Measurements from ENCODE around the gene IMMP2L. TPM values are rescaled to one million over a fixed set of nuclear protein-coding genes. Genes with fewer than 3 reads are reported as not detected.

Gene IMMP2L
- total RNA-seq, 4 donors from 2014 or later = 19.0 to 37.2 (median 21.3) TPM

DNA sequence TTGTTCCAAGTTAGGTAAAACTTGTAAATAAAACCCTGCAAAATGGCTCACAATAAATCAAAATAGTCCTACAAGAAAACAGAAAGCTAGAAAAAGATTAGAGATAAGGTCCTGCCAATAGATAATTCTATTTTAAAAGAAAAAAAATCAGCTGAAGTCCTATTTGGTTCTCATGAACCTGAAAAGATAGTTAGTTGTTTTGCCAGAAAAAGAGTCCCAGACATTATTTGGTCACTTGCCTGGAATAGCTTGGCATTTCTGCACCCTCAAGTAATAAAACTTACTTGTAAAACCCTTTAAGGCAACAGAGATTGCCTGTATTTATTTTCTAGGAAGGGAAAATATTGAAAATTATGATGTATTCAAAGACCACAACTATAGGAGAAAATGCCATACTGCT, 423.7 kb downstream of the IMMP2L start:
- TF ChIP-seq, protein P1, sequence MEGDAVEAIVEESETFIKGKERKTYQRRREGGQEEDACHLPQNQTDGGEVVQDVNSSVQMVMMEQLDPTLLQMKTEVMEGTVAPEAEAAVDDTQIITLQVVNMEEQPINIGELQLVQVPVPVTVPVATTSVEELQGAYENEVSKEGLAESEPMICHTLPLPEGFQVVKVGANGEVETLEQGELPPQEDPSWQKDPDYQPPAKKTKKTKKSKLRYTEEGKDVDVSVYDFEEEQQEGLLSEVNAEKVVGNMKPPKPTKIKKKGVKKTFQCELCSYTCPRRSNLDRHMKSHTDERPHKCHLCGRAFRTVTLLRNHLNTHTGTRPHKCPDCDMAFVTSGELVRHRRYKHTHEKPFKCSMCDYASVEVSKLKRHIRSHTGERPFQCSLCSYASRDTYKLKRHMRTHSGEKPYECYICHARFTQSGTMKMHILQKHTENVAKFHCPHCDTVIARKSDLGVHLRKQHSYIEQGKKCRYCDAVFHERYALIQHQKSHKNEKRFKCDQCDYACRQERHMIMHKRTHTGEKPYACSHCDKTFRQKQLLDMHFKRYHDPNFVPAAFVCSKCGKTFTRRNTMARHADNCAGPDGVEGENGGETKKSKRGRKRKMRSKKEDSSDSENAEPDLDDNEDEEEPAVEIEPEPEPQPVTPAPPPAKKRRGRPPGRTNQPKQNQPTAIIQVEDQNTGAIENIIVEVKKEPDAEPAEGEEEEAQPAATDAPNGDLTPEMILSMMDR (IDR thresholded peaks at IDR 0.05; ENCODE audit: low read depth) = no peak

DNA sequence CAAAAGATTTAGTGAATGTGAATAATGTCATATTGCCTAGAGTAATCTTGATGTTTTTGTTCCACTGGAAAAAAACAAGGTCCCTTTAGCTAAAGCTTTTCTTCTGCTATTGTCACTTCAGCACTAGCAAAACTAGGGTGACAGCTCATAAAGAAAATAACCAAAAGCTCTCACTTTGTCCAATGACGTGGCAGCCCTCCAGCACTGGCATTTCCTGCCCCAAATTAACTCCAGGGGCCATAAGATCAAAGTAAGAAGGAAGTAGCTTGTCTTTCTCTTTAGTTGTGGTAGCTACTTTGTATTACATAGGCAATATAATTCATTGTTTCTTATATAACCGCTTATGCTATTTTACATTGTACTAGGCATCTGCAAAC, 424.1 kb downstream of the IMMP2L start:
- TF ChIP-seq, protein P1 (IDR thresholded peaks at IDR 0.05; ENCODE audit: low read depth) = no peak

DNA sequence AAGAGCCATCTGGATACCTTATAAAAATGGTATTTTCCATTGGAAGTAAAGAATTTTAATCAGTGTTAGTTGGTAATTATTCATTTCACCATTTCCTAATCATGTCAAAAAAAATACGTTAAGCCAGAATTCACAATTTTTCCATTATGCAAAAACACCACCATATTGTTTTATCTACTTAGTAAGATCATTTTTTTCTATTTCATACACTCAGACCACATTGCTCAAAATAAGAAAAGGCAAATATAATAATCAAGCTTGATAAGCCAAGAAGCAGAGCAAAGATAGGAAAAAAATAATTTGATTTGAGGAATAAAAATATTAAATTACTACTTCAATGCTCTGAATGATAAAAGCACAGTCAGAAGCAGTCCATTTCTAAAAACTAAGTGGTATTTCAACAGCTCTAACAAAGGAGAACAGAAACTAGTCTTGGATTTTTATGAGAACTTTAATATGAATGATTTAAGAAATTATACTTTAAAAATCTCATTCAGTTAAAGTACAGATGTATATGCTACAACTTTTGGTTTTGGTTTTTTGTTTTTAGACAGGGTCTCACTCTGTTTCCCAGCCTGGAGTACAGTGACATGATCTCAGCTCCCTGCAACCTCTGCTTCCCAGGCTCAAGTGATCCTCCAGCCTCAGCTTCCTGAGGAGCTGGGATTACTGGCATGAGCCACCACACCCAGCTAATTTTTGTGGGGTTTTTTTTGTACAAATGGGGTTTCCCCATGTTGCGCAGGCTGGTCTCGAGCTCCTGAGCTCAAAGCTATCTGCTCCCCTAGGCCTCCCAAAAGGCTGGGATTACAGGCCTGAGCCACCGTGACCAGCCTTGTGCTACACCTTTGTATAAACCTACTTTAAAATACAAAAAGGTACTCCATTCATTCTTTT, 424.7 kb downstream of the IMMP2L start:
- TF ChIP-seq, protein P1 (IDR thresholded peaks at IDR 0.05; ENCODE audit: low read depth) = no peak

DNA sequence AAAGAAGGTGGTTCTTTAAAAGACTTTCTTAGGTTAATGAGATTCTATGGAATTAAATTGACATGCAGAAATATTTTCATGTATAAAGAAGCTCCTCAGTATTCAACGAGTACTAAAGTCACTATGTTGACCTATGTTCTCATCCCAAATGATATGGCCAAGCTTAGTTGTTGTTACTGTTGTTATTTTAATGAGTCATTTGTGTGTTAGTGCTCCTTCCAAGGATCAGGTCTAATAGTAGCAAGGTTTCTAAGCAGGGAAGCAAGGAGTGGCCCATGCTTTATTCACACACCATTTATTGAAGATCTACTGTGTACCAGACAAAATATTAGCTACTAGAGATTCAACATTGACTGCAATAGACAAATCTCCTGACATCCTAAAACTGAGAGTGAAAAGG, 429.5 kb downstream of the IMMP2L start:
- TF ChIP-seq, protein P1 (IDR thresholded peaks at IDR 0.05; ENCODE audit: low read depth) = no peak

DNA sequence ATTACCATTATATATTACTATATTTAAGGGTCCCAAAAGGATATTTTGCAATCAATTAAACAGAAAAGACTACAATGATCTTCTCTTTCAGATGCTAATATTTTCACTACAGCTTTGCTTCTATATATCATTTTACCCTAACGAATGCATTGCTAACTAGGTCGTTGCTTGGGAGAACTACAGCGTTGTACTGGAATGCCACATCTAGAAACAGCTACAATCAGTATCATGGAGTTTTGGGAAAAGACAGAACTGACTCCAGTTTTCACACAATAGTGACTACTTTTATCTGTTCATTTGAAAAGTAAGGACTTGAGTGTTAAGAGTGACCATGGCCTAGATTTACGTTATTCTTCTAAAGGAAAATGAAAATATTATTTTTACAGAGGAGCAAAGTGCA, 432.9 kb downstream of the IMMP2L start:
- TF ChIP-seq, protein P1 (IDR thresholded peaks at IDR 0.05; ENCODE audit: low read depth) = no peak

DNA sequence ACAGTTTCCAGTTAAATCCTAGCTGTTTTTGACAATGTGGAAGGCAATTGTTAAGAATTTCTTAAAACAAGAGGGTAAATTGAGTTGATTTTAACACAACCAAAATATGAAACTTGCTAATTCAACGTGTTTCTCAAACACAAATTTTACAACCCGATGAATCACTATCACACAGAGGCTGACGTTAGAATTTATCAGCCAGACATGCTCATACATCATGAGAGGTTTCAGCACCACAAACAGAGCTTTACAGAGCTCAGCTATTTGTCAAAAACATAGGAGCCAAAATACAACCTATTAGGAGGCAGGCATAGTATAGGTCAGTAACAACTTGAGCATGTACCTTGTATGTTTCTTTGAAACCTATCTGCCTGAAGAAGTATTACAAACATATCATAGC, 435.3 kb downstream of the IMMP2L start:
- TF ChIP-seq, protein P1 (IDR thresholded peaks at IDR 0.05; ENCODE audit: low read depth) = no peak

DNA sequence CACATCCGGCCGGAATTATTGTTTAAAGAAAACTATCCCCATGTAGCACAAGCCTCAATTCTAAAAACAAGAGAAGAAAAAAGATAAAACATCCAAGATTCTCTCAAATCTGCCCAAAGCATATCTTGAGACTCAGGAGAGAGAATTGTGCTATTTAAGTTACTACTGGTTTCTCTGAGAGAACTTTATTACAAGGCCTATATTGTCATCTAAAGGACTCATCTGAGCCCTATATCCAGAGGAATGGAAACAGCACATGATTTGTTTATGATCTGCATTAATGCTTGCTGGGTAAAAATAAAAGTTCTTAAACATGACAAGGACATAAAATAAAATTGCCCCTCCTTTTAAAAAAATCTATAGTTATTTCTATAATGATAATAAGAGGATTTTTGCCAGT, 446.3 kb downstream of the IMMP2L start:
- TF ChIP-seq, protein P1 (IDR thresholded peaks at IDR 0.05; ENCODE audit: low read depth) = no peak

All from subcutaneous adipose tissue (tissue), 4 donors.